HG02678 (cell line): ENCODE data around the gene MALSU1.

Experiments used
- ATAC-seq: cut with Tn5 transposase; IDR thresholded peaks from one replicate; pipeline ENCODE4 v1.9.1; 2021; ENCODE audit warnings: mild to moderate bottlenecking, moderate library complexity; ENCODE audit not compliant: unreplicated experiment

MALSU1 gene

DNA sequence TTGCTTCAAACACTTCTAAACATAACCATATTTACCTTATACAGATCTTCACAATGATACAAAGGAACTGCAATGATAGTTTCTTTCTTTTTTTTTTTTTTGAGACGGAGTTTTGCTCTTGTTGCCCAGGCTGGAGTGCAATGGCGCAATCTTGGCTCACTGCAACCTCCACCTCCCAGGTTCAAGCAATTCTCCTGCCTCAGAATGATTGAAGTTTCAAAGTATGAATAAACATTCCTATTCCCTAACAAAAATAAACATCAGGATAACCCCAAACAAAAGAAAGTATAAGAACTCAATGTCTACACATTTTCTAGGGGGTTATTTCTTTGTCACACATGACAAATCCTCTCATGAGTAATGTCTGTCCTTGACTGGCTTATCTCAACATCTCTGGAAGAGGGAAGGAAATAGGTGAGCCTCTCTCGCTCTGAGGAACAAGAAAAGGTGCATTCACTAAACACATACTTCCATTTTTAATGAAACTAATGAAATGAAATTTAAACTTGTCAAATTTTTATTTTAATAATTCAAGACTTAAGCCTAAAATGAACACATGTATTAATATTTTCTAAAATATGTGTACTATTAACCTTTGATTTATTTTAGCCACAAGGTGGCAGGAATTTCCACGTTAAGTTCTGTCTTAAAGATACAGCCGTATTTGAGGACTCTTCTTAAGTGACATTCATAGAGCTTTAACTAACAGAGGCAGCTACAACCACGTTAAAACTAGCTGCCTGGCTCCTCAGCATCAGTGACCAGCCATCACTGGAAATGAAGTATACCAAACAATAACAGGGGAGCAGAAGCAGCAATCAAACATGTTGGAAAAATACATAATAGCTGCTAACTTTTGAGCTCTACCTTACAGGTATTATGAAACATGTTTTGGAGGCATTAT lies 58.3 kb downstream of the MALSU1 start:
- ATAC-seq: no peak

DNA sequence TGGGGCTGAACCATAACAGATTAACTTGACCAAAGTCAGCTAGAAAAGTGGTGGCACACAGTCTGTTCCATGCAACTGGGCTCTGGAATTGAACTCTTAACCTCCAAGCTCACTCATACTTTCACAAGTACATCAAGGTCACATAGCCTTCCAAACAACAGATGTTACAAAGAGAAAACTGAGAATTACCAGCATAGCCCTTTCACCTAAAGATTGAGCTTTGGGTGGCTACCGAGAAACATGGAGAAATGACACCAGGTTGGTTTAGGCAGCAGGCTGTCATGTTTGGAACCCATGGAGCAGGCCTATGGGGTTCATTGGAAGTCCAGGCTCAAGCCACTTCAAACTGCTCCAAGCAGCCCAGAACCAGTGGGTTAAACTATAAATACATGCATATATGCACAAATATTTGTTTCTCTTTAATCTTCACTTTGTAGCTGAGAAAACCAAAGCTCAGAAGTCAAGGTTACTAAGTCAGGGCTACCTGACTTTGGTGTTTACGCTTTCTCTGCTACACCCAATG lies 59.1 kb downstream of the MALSU1 start:
- ATAC-seq: no peak
